ENCODE data around the gene CEP83. TPM values are rescaled to one million over a fixed set of nuclear protein-coding genes. Genes with fewer than 3 reads are reported as not detected.

CEP83 gene
- total and polyA plus RNA-seq, 8 donors: 11.9 to 46.1 (median 38.8) TPM

DNA sequence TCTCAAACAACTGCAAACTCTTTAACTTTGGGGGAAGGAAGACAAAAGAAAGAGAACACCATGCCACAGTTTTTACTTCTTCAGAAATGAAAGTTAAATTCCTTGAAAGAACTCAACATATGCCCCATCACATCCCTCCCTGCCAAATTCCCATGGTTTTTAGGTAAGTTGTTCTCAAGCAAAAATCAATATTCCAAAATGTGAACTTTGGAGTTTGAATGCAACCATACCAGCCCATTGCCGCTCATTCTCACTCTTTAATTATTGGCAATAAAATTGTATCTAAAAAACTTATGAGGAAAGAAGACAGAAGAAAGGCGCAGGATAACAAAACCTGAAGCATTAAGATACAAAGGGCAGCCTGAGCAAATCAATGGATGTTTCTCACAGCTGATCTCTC is 31.8 kb upstream of the CEP83 start:
- no peaks in the 10 kb centered on the region for H3K4me1 ChIP-seq
- no peak for ATAC-seq
- H3K27ac ChIP-seq: no peak overlapping the region
- intact Hi-C loops (cut with DNase I): no loop called here
- no peaks in the 10 kb centered on the region for H3K36me3 ChIP-seq
- H3K4me3 ChIP-seq: no peak overlapping the region
- TF ChIP-seq CTCF (IDR thresholded peaks at IDR 0.05): no peak
- DNase-seq: no peak
- H3K27me3 ChIP-seq: no peaks in the 10 kb centered on the region
- H3K9me3 ChIP-seq: no peaks in the 10 kb centered on the region

GRCh38 chr12:94488463-94488862 is 28.8 kb upstream of the CEP83 start:
- no peaks in the 10 kb centered on the region for H3K36me3 ChIP-seq
- intact Hi-C loops (cut with DNase I): no loop called here
- ATAC-seq (no peak), DNase-seq (peak in 2 of 4 donors; percentile 7 to 32)
- no peak overlapping the region for H3K27ac ChIP-seq
- no peak for TF ChIP-seq CTCF (IDR thresholded peaks at IDR 0.05)
- no peaks in the 10 kb centered on the region for H3K27me3 ChIP-seq
- H3K4me3 ChIP-seq: no peak overlapping the region
- no peaks in the 10 kb centered on the region for H3K4me1 ChIP-seq
- no peaks in the 10 kb centered on the region for H3K9me3 ChIP-seq

DNA sequence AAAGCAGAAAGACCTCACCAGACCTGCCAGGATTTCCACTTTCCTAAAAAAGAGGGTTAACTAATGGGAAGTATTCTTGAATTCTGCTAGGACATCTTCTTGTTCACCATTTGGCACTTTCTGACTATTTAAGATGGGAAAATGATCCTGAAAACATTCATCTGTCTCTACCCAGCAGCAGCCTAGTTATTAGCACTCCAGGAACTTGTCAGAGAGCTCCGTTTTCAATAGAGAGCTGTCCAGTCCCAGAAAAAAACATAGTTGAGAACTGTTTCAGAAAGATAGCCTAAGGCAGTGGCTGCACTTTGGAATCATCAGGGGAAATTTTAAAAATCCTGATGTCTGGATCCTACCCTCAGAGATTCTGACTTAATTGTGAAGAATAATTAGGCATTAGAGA is 22.1 kb upstream of the CEP83 start:
- TF ChIP-seq CTCF (IDR thresholded peaks at IDR 0.05): no peak
- no peak for DNase-seq
- no peak overlapping the region for H3K27ac ChIP-seq
- intact Hi-C loops (cut with DNase I): no loop called here
- H3K4me1 ChIP-seq: no peaks in the 10 kb centered on the region
- no peaks in the 10 kb centered on the region for H3K9me3 ChIP-seq
- H3K4me3 ChIP-seq: no peak overlapping the region
- no peaks in the 10 kb centered on the region for H3K36me3 ChIP-seq
- ATAC-seq: no peak
- H3K27me3 ChIP-seq: no peaks in the 10 kb centered on the region

DNA sequence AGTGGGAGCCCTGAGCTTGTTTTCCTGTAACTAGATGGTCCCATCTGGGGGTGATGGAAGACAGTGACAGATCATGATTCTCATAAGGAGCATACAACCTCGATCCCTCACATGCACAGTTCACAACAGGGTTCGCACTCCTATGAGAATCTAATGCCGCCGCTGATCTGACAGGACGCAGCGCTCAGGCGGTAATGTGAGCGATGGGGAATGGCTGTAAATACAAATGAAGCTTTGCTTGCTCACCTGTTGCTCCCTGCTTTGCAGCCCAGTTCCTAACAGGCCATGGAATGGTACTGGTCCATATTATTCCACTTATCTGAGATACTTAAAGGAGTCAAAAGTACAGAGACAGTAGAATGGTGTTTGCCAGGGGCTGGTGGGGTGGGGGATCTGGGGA is 9.9 kb upstream of the CEP83 start:
- no peak overlapping the region for H3K4me3 ChIP-seq
- no peak overlapping the region for H3K27ac ChIP-seq
- H3K4me1 ChIP-seq: no peaks in the 10 kb centered on the region
- no peak for ATAC-seq
- no peaks in the 10 kb centered on the region for H3K36me3 ChIP-seq
- DNase-seq: no peak
- no peak for TF ChIP-seq CTCF (IDR thresholded peaks at IDR 0.05)
- H3K9me3 ChIP-seq: no peaks in the 10 kb centered on the region
- intact Hi-C loops (cut with DNase I): no loop called here
- no peaks in the 10 kb centered on the region for H3K27me3 ChIP-seq

DNA sequence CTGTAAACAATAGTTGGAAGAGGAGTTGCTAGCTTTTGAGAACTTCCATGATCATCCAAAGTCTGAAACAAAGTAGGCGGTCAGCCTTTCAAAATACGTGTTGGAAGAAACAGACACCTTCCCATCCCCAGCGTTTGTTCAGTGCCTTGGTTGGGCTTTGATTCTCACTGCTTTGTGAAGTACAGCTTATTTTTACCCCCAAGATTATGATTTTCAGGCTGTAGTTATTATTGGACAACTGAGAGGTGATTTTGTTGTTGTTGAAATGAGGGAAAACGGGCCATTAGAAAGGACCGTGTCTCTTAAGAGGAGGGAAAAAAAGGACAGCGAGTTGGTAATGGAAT is 921 bp upstream of the CEP83 start:
- no peak for ATAC-seq
- TF ChIP-seq CTCF (IDR thresholded peaks at IDR 0.05): no peak
- Histone ChIP-seq H3K4me1 (peaks cover 12 to 24% of the 10 kb centered on the region in 2 donors), H3K27me3 (no peaks in the 10 kb centered on the region), H3K27ac (peak overlapping the region; percentile 89 to 91), H3K9me3 (no peaks in the 10 kb centered on the region), H3K36me3 (no peaks in the 10 kb centered on the region), H3K4me3 (peak overlapping the region; percentile 74 to 80)
- DNase-seq: no peak
- intact Hi-C loops (cut with DNase I): no loop called here

Measured in left lung (tissue), 10 donors.